Measurements from ENCODE around the gene PXDN. TPM values are rescaled to one million over a fixed set of nuclear protein-coding genes. Genes with fewer than 3 reads are reported as not detected.

The PXDN gene
- total RNA-seq, 4 donors from 2014 or later: 101 to 169 (median 134) TPM

GRCh38 chr2:1598041-1598710, 146.1 kb downstream of the PXDN start:
- TF ChIP-seq, protein P1, sequence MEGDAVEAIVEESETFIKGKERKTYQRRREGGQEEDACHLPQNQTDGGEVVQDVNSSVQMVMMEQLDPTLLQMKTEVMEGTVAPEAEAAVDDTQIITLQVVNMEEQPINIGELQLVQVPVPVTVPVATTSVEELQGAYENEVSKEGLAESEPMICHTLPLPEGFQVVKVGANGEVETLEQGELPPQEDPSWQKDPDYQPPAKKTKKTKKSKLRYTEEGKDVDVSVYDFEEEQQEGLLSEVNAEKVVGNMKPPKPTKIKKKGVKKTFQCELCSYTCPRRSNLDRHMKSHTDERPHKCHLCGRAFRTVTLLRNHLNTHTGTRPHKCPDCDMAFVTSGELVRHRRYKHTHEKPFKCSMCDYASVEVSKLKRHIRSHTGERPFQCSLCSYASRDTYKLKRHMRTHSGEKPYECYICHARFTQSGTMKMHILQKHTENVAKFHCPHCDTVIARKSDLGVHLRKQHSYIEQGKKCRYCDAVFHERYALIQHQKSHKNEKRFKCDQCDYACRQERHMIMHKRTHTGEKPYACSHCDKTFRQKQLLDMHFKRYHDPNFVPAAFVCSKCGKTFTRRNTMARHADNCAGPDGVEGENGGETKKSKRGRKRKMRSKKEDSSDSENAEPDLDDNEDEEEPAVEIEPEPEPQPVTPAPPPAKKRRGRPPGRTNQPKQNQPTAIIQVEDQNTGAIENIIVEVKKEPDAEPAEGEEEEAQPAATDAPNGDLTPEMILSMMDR (IDR thresholded peaks at IDR 0.05; ENCODE audit: low read depth): no peak

DNA sequence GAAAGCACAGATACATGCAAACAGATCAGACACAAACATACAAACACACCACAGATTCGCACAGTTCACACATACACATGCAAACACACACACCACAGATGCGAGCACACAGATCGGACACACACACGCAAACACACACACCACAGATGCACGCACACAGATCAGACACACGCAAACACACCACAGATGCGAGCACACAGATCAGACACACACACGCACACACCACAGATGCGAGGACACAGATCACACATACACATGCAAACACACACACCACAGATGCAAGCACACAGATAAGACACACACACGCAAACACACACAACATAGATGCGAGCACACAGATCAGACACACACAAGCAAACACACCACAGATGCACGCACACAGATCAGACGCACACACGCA, 149.0 kb downstream of the PXDN start:
- TF ChIP-seq, protein P1 (IDR thresholded peaks at IDR 0.05; ENCODE audit: low read depth): no peak

DNA sequence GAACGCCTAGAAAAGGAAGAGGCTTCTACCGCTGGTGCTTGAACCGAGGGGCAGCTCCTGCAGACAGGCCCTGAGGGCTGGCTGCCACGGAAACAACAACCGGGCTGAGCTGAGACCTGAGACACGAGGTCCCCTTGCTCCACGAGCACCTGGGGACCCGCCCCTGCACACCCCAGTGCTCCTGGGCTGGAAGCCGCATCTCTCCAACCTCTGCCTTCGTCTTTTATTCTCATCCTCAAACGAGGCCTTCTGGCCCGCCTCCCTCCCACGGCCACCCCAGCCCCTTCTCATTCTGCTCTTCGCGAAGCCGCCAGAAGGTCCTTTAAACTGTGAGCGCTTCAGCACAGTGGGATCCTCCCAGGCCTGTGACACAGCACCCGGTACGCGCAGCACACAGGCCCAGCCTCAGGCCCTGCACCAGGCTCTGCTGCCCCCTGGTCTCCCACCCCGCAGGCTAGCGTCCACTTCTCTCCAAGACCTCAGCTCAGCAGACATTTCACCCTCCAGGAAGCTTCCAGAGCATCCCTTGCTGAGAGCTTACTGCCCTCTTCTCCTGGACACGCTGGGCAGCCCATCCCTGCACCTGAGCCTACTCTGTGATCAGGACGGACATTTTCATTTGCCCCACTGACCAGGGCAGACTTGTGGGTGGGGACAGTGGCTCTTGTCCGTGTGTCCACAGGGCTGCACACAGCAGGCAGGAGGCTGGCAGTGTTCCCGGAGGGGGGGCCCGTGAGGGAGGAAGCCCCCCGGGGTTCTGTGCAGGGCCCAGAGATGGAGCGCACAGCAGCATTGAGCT, 149.7 kb downstream of the PXDN start:
- TF ChIP-seq, protein P1 (IDR thresholded peaks at IDR 0.05; ENCODE audit: low read depth): no peak

DNA sequence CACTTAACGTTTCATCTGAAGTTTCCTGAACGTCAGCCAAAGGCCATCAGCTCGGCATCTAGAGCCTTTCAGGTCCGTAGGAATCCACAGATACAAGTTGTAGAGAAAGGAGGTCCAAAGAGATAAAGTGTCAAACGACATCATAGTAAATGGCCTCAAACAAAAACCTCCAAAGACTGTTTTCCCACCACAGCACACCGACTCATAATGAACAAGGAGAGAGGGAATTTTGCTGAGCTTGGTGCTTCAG, 150.3 kb downstream of the PXDN start:
- TF ChIP-seq, protein P1 (IDR thresholded peaks at IDR 0.05; ENCODE audit: low read depth): no peak

DNA sequence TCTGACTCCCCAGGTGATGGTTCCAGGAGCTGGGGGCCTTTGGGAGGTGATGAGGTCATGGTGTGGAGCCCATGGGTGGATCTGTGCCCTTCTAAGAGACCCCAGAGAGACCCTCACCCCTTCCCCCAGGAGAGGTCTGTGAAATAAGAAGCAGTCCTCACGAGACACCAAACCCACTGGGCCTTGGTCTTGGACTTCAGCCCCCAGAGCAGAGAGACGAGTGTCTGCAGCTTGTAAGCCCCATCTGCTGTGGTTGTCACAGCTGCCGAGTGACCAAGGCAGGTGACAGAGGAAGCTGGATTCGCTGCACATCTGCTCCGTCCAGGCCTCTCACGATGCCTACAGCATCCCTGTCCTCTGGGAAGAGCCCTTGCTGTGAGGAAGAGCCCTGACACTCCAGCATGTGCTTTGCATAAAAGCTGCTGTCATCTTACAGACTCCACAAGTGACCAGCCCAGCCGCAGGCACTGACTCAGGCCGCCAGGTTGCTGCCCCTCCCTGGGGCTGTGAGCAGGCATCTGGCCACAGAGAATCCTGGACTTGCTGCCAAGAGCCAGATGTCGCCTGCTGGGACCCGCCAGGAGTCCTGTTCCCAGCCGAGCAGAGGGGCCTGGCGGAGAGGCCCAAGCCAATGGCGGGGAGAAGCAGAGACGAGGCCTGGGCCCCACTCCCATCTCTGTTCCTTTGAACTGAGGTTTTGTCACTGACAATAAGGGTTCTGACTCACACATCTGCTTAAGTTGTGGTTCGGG, 150.8 kb downstream of the PXDN start:
- TF ChIP-seq, protein P1 (IDR thresholded peaks at IDR 0.05; ENCODE audit: low read depth): no peak

DNA sequence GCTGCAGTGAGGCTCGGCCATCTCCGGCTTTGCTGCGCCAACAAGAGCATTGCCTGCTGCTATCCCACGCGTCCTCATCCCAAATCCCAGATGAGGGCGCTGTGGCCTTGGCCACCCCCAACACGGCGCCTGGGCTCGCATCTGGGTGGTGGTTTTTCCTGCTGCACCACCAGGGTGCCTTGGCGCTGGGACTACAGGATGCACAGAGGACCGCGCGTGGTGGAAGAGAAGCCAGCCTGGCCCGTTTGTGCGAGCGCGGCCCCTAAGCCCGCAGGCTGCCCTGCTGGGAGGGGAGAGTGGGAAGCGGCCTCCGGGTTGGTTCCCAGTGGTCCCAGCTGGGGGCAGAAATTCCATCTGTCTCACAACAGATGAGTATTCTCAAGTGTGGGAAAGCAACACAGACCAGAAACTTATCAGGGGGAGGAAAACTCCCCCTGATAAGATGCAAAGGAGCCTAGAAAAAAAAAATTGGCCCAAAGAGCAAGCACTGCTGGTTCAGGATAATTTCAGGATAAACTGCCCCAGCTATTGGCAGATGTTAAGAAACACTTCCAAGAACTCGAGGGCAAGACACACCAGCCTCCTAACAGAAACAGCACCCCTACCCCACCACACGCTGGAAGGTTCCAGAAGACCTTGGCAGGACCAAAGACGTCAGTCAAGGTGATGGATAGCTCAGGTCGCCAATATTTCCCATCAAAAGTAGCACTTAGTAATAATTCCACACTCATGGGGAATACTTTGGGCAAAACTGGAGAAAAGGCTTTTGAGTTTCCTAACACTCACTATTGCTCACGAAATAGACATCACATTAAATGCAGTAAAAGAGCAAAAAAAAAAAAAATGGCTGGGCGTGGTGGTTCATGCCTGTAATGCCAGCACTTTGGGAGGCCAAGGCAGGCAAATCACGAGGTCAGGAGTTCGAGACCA, 152.1 kb downstream of the PXDN start:
- TF ChIP-seq, protein P1 (IDR thresholded peaks at IDR 0.05; ENCODE audit: low read depth): no peak
